HepG2 (cell line): ENCODE measurements around the gene FMN2.

Experiments
- REST ChIP-seq, 2 experiments: IDR thresholded peaks; 2 replicates each; pipeline ENCODE4 v1.6.1; 2011 to 2012; ENCODE audit warnings: low read length in 2 of 2, borderline replicate concordance in 1 of 2, low read depth in 1 of 2, mild to moderate bottlenecking in 1 of 2, moderate library complexity in 1 of 2
- TAF1 ChIP-seq: sonication (generic); formaldehyde crosslinking; IDR thresholded peaks from 2 replicates; pipeline ENCODE4 v1.4.0; 2020; ENCODE audit warnings: missing genetic modification reagents
- ZNF263 ChIP-seq: sonication (generic); formaldehyde crosslinking; IDR thresholded peaks from 2 replicates; pipeline ENCODE4 v1.4.0; 2020; ENCODE audit warnings: missing genetic modification reagents

- no peak for TF ChIP-seq ZNF263
- TF ChIP-seq REST (IDR thresholded peaks at IDR 0.05; ENCODE audit: borderline replicate concordance in 1 of 2, low read depth in 1 of 2, low read length in 2 of 2): no peak
- no peak for TF ChIP-seq TAF1 (CRISPR knock-in tag)
Observed at GRCh38 chr1:240134113-240134512, 42.4 kb downstream of the FMN2 start.
